MCF 10A (cell line): ENCODE data around the gene IGFL1. TPM values are rescaled to one million over a fixed set of nuclear protein-coding genes. Genes with fewer than 3 reads are reported as not detected.
"Not testable (repeated sequence)": the region's sequence is repeated elsewhere in the genome, so short reads cannot be mapped to it uniquely, and the experiment has no call there.

Source experiments
- BruUV-seq: library from RNA; stranded (reverse); fragments of 400-500 nt; replicated peaks from 2 replicates; lab custom pipeline; 2021; lab: Mats Ljungman, UMichigan
- CTCF ChIA-PET: fragments of 300-600 bp; sonication (Branson Sonifier 250); formaldehyde crosslinking; extraction: SDS; loops from one replicate; lab custom pipeline; 2021; ENCODE audit warnings: antibody characterized with exemption, inconsistent platforms; lab: Yijun Ruan, JAX
- POLR2A ChIA-PET: fragments of 300-600, 350-650 bp; sonication (Branson Sonifier 250); formaldehyde crosslinking; extraction: SDS; loops from one replicate; lab custom pipeline; 2020; ENCODE audit warnings: antibody characterized with exemption, inconsistent platforms; lab: Yijun Ruan, JAX
- DNase-seq: peaks from one replicate; pipeline ENCODE4 v3.0.0-alpha.2; 2018; ENCODE audit not compliant: unreplicated experiment
- H3K27ac Mint-ChIP-seq: one replicate; pipeline ENCODE4 v1.8.0; 2022; ENCODE audit warnings: mild to moderate bottlenecking, low read depth, mixed read lengths; ENCODE audit not compliant: unreplicated experiment
- H3K27me3 Mint-ChIP-seq: one replicate; pipeline ENCODE4 v1.8.0; 2022; ENCODE audit warnings: mixed read lengths; ENCODE audit not compliant: insufficient read depth, unreplicated experiment
- H3K36me3 Mint-ChIP-seq: one replicate; pipeline ENCODE4 v1.8.0; 2022; ENCODE audit warnings: mild to moderate bottlenecking, moderate library complexity, mixed read lengths; ENCODE audit not compliant: insufficient read depth, unreplicated experiment
- H3K4me1 Mint-ChIP-seq: one replicate; pipeline ENCODE4 v1.8.0; 2022; ENCODE audit warnings: mixed read lengths; ENCODE audit not compliant: insufficient read depth, unreplicated experiment
- H3K4me3 Mint-ChIP-seq: one replicate; pipeline ENCODE4 v1.8.0; 2022; ENCODE audit warnings: mild to moderate bottlenecking, moderate library complexity, mixed read lengths; ENCODE audit not compliant: unreplicated experiment
- H3K9me3 Mint-ChIP-seq: one replicate; pipeline ENCODE4 v1.8.0; 2022; ENCODE audit warnings: mixed read lengths; ENCODE audit not compliant: unreplicated experiment
- CTCF ChIP-seq: fragments of 200-600 bp; IDR thresholded peaks from one replicate; pipeline ENCODE4 v1.8.0; 2022; ENCODE audit warnings: antibody characterized with exemption, mild to moderate bottlenecking; ENCODE audit not compliant: unreplicated experiment
- intact Hi-C: fragments of 100-400 bp; cut with micrococcal nuclease; formaldehyde crosslinking; loops from 2 replicates; pipeline ENCODE4 v1.14.1; 2022
- total RNA-seq: library from RNA; stranded (reverse); gene quantifications from 2 replicates; pipeline ENCODE4 v1.2.3, GENCODE V29; 2022

The IGFL1 gene
- total RNA-seq, 1 experiment from 2014 or later: not detected

GRCh38 chr19:46250076-46250735 lies 20.7 kb downstream of the IGFL1 start:
- Mint-ChIP-seq H3K27ac (no peak overlapping the region), H3K4me1 (peaks cover 19% of the 10 kb centered on the region), H3K4me3 (no peak overlapping the region), H3K27me3 (peaks cover 58% of the 10 kb centered on the region), H3K36me3 (no peaks in the 10 kb centered on the region), H3K9me3 (no peaks in the 10 kb centered on the region)
- intact Hi-C loops: no loop called here
- POLR2A ChIA-PET: interaction anchor here (0.7 to 1.5 kb wide), 6 partner anchors 14 to 341 kb away, joined by 3 to 4 read pairs (median 4); no protein-coding TSS in a partner anchor
- CTCF ChIA-PET: interaction anchor here (0.5 to 1.7 kb wide), 2 partner anchors 15 to 146 kb away, joined by 3 to 8 read pairs; no protein-coding TSS in a partner anchor
- no peak for TF ChIP-seq CTCF
- BruUV-seq: no TSS peak
- DNase-seq: peak; percentile 21

- CTCF ChIA-PET: interaction anchor here (0.6 kb wide), 1 partner anchor 134 kb away, joined by 4 read pairs; no protein-coding TSS in a partner anchor
- Mint-ChIP-seq H3K4me3 (no peak overlapping the region), H3K9me3 (no peaks in the 10 kb centered on the region), H3K36me3 (no peaks in the 10 kb centered on the region), H3K27ac (no peak overlapping the region), H3K4me1 (peaks cover 19% of the 10 kb centered on the region), H3K27me3 (peaks cover 46% of the 10 kb centered on the region)
- intact Hi-C loops: no loop called here
- BruUV-seq: no TSS peak
- no peak for TF ChIP-seq CTCF
- POLR2A ChIA-PET: no interaction called here
- peak; percentile 20 for DNase-seq
These were observed 21.9 kb downstream of the IGFL1 start for GRCh38 chr19:46251416-46251815.

GRCh38 chr19:46254776-46255175 lies 25.2 kb downstream of the IGFL1 start:
- Mint-ChIP-seq H3K36me3 (no peaks in the 10 kb centered on the region), H3K4me1 (peaks cover 32% of the 10 kb centered on the region), H3K9me3 (no peaks in the 10 kb centered on the region), H3K27me3 (peaks cover 22% of the 10 kb centered on the region), H3K4me3 (no peak overlapping the region), H3K27ac (no peak overlapping the region)
- ChIA-PET CTCF (interaction anchor here (1.1 to 1.5 kb wide), 3 partner anchors 10 to 175 kb away, joined by 3 to 5 read pairs (median 3); no protein-coding TSS in a partner anchor), POLR2A (interaction anchor here (1.2 to 1.4 kb wide), 2 partner anchors 33 to 48 kb away, joined by 4 to 6 read pairs; no protein-coding TSS in a partner anchor)
- no peak for DNase-seq
- no TSS peak for BruUV-seq
- TF ChIP-seq CTCF: no peak
- intact Hi-C loops: no loop called here

DNA sequence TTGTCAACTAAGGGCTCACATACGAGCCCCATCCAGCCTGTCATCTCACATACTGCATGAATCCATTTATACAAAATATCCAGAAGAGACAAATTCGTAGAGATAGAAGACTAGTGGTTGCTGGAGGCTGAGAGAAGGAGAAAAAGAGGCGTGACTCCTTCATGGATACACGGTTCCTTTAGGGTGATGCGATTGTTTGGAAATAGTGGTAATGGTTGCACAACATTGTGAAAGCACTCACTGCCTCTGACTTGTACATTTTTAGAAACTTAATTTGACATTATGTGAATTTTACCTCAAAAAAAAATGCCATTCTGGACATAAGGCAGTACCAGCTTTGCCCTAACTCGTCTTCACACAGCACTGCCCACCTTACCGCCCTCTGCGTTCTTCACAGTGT lies 27.3 kb downstream of the IGFL1 start:
- H3K4me1 Mint-ChIP-seq: peaks cover 16% of the 10 kb centered on the region
- ChIA-PET POLR2A (interaction anchor here (0.7 to 1.0 kb wide), 2 partner anchors 21 to 109 kb away, joined by 3 read pairs; no protein-coding TSS in a partner anchor), CTCF (interaction anchor here (0.7 to 1.7 kb wide), 5 partner anchors 9 to 441 kb away, joined by 3 to 6 read pairs (median 3); no protein-coding TSS in a partner anchor)
- peak; percentile 62 for DNase-seq
- H3K27me3 Mint-ChIP-seq: peaks cover 1% of the 10 kb centered on the region
- no peak overlapping the region for H3K4me3 Mint-ChIP-seq
- no peaks in the 10 kb centered on the region for H3K9me3 Mint-ChIP-seq
- no peak for TF ChIP-seq CTCF
- H3K36me3 Mint-ChIP-seq: no peaks in the 10 kb centered on the region
- BruUV-seq: no TSS peak
- intact Hi-C loops: loop anchor here (1.0 kb wide), 1 partner anchor 35 kb away; no protein-coding TSS in a partner anchor
- H3K27ac Mint-ChIP-seq: no peak overlapping the region

- DNase-seq, BruUV-seq, H3K36me3 Mint-ChIP-seq, H3K9me3 Mint-ChIP-seq, H3K27me3 Mint-ChIP-seq, intact Hi-C loops, H3K4me3 Mint-ChIP-seq, H3K27ac Mint-ChIP-seq: not testable (repeated sequence)
- POLR2A ChIA-PET: interaction anchor here (1.2 kb wide), 1 partner anchor 184 kb away, joined by 4 read pairs; no protein-coding TSS in a partner anchor
- peaks cover 26% of the 10 kb centered on the region for H3K4me1 Mint-ChIP-seq
- CTCF ChIA-PET: interaction anchor here (6.3 to 11.1 kb wide), 2 partner anchors 69 to 182 kb away, joined by 88 to 265 read pairs; no protein-coding TSS in a partner anchor
These were observed 32.0 kb downstream of the IGFL1 start for GRCh38 chr19:46261501-46261900.
